GM20000 (cell line): Measurements from ENCODE around the gene RAB11FIP3.
"Not testable (repeated sequence)": the region's sequence is repeated elsewhere in the genome, so short reads cannot be mapped to it uniquely, and the experiment has no call there.

Source experiments
- DNase-seq: peaks from one replicate; pipeline ENCODE4 v3.0.0; 2012; ENCODE audit warnings: low spot score
- CTCF ChIP-seq: IDR thresholded peaks from 2 replicates; pipeline ENCODE4 v1.5.1; 2012; ENCODE audit warnings: mild to moderate bottlenecking, control low read depth; ENCODE audit errors: extremely low read depth, missing control alignments

The RAB11FIP3 gene

DNA sequence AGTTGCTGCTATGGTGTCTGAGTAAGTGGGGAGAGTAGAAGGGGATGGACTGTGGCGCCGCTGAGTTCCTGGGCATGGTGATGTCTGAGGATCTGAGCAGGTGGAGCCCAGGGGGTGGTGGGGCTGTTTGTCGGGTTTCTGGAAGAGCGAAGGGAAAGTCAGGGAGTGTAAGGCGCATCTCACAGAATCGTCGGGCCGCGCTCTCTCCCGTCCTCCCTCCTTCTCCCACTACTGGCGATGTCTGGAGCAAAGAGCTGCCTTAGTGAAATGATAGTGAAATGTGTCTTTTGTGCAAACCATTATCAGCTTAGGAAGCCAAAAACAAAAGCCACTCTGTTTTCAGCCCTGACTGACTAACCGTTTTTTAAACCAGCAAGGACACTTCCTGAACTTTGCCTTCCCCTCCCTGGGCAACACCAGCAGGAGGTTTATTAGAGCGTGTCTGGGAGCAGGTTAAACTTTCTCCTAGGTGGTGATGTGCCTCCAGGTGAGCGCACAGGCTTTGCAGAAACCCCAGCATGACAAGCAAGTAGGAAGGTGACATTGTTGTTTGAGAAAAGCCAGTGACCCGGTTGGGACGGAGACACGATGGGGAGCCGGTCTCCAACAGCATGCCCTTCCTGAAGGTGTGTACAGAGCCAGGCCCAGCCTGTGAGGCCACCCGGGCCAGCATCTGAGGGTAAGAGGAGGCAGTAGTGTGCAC, 49.1 kb downstream of the RAB11FIP3 start:
- no peak for DNase-seq
- TF ChIP-seq CTCF = no peak

GRCh38 chr16:476039-476438, 50.6 kb downstream of the RAB11FIP3 start:
- no peak for TF ChIP-seq CTCF
- DNase-seq = no peak

DNA sequence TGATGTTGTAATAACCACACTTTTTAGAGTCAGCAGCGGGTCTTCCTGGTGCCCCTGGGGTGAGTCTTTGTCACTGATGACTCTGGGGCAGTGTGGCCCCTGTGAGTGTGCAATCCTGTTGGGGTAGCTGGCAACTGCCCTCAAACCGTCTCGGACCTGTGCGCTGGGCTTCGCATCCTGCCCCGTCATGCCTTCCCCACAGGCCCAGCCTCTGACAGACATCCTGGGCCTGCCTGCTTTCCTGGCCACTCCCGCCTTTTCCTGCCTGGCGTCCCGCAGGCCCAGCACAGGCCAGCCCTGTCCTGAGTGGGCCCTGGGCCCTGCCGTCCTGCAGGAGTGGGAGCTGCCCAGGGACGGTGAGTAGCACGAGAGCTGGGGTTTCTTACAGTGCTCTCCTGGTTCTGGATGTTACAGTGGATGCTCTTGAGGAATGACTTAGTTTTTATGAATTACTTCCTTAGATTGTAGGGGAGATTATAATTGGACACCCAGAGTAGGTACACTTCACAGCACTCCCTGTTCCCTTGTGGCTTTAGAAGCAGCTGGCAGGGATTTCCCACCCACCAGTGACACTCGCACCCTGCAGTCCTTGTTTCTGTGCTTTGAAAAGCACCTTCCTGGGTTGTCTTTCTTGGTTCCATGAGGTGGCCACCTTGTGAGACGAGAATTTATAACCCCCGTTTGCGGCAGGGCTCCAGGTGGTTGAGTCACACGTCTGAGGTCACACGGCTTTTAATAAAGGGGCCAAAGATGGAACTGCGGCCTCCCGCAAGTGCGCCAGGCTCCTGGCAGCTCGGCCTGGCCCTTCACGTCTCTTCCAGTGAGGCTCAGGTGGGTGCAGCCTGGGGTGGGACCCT, 52.1 kb downstream of the RAB11FIP3 start:
- TF ChIP-seq CTCF = no peak
- no peak for DNase-seq

- DNase-seq = not testable (repeated sequence)
Measured at GRCh38 chr16:478287-478686, 52.8 kb downstream of the RAB11FIP3 start.

GRCh38 chr16:482468-483185, 57.2 kb downstream of the RAB11FIP3 start:
- no peak for DNase-seq
- no peak for TF ChIP-seq CTCF

- DNase-seq = no peak
- TF ChIP-seq CTCF = no peak
Measured at GRCh38 chr16:483341-484075, 58.1 kb downstream of the RAB11FIP3 start.

DNA sequence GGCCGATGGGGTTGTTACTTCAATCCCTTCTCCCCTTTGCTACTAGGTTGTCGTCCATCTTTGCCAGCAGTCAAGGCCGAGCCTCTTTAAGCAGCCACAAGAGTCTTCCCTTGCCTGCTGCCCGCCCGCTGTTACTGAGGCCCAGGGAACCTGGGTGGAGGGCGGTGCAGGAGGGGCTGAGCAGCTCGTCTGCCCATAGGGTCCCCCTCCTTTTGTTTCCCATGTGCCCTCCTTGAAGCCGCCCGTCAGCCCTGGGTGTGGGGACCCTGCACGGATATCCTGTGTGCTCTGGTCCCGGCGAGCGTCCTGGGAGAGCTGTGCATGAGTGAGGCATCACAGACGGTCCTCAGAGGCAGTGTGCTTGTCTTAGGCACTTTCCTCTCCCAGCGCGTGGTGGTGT, 64.2 kb downstream of the RAB11FIP3 start:
- no peak for TF ChIP-seq CTCF
- DNase-seq = no peak
